SK-N-SH treated with all-trans-retinoic acid at 6 μM for 48 hours (cell line): ENCODE results near the gene IL1R2.

ENCODE experiments used
- ATAC-seq: fragments of 200-7000 bp; cut with Tn5 transposase; 3 replicates; pipeline ENCODE4 v1.9.1; 2020; ENCODE audit warnings: mild to moderate bottlenecking, moderate library complexity
- ARNTL ChIP-seq: fragments of 450-650 bp; formaldehyde crosslinking; IDR thresholded peaks from 2 replicates; pipeline ENCODE4 v1.5.0; 2020; ENCODE audit warnings: low read depth, mild to moderate bottlenecking, moderate library complexity, borderline replicate concordance
- BACH2 ChIP-seq: fragments of 250-450 bp; sonication (Bioruptor Pico); IDR thresholded peaks from 2 replicates; pipeline ENCODE4 v1.9.0; 2021; ENCODE audit warnings: mild to moderate bottlenecking, borderline replicate concordance
- CREB5 ChIP-seq: fragments of 250-450 bp; sonication (Bioruptor Pico); IDR thresholded peaks from 2 replicates; pipeline ENCODE4 v1.5.1; 2020; ENCODE audit warnings: low read depth, mild to moderate bottlenecking, moderate library complexity
- CSDC2 ChIP-seq: fragments of 250-450 bp; sonication (Bioruptor Pico); IDR thresholded peaks from 2 replicates; pipeline ENCODE4 v1.5.0; 2020; ENCODE audit warnings: mild to moderate bottlenecking, moderate library complexity
- CSRNP3 ChIP-seq: fragments of 250-450 bp; sonication (Bioruptor Pico); IDR thresholded peaks from 2 replicates; pipeline ENCODE4 v1.5.1; 2021; ENCODE audit warnings: mild to moderate bottlenecking, moderate library complexity
- ESRRG ChIP-seq: fragments of 250-450 bp; sonication (Bioruptor Pico); IDR thresholded peaks from 2 replicates; pipeline ENCODE4 v1.6.1; 2021; ENCODE audit warnings: mild to moderate bottlenecking
- GLIS3 ChIP-seq: fragments of 250-450 bp; sonication (Bioruptor Pico); IDR thresholded peaks from 2 replicates; pipeline ENCODE4 v1.5.0; 2020; ENCODE audit warnings: mild to moderate bottlenecking, moderate library complexity
- ISL1 ChIP-seq: fragments of 250-450 bp; sonication (Bioruptor Pico); IDR thresholded peaks from 2 replicates; pipeline ENCODE4 v2.1.2; 2022; ENCODE audit warnings: mild to moderate bottlenecking, moderate library complexity
- OSR1 ChIP-seq: fragments of 250-450 bp; sonication (Bioruptor Pico); IDR thresholded peaks from 2 replicates; pipeline ENCODE4 v1.8.0; 2022; ENCODE audit warnings: moderate library complexity, mild to moderate bottlenecking, inconsistent platforms
- POU6F1 ChIP-seq: fragments of 250-450 bp; sonication (Bioruptor Pico); IDR thresholded peaks from 2 replicates; pipeline ENCODE4 v1.8.0; 2021; ENCODE audit warnings: low read depth, mild to moderate bottlenecking, moderate library complexity, borderline replicate concordance
- PPARA ChIP-seq: fragments of 250-450 bp; sonication (Bioruptor Pico); IDR thresholded peaks from 2 replicates; pipeline ENCODE4 v1.5.0; 2020; ENCODE audit warnings: mild to moderate bottlenecking, borderline replicate concordance
- RARB ChIP-seq: fragments of 250-450 bp; sonication (Bioruptor Pico); IDR thresholded peaks from 2 replicates; pipeline ENCODE4 v1.8.0; 2021; ENCODE audit warnings: mild to moderate bottlenecking, moderate library complexity
- SNAI2 ChIP-seq: fragments of 250-450 bp; sonication (Bioruptor Pico); IDR thresholded peaks from 2 replicates; pipeline ENCODE4 v1.5.0; 2020; ENCODE audit warnings: mild to moderate bottlenecking, moderate library complexity
- TCF4 ChIP-seq: fragments of 250-450 bp; sonication (Bioruptor Pico); IDR thresholded peaks from 2 replicates; pipeline ENCODE4 v1.8.0; 2021; ENCODE audit warnings: mild to moderate bottlenecking, moderate library complexity, borderline replicate concordance
- TOX ChIP-seq: fragments of 250-450 bp; sonication (Bioruptor Pico); IDR thresholded peaks from 2 replicates; pipeline ENCODE4 v1.8.0; 2021; ENCODE audit warnings: mild to moderate bottlenecking, moderate library complexity, borderline replicate concordance
- TSHZ2 ChIP-seq: fragments of 250-450 bp; sonication (Bioruptor Pico); IDR thresholded peaks from 2 replicates; pipeline ENCODE4 v1.5.0; 2020; ENCODE audit warnings: mild to moderate bottlenecking, moderate library complexity
- ZC3H10 ChIP-seq: fragments of 250-450 bp; sonication (Bioruptor Pico); IDR thresholded peaks from 2 replicates; pipeline ENCODE4 v1.5.1; 2021; ENCODE audit warnings: mild to moderate bottlenecking, moderate library complexity
- ZFP3 ChIP-seq: fragments of 250-450 bp; sonication (Bioruptor Pico); IDR thresholded peaks from 2 replicates; pipeline ENCODE4 v1.5.0; 2020; ENCODE audit warnings: mild to moderate bottlenecking, moderate library complexity
- ZFP30 ChIP-seq: fragments of 450-650 bp; formaldehyde crosslinking; IDR thresholded peaks from 2 replicates; pipeline ENCODE4 v1.5.0; 2022; ENCODE audit warnings: mild to moderate bottlenecking, moderate library complexity
- ZNF565 ChIP-seq: fragments of 450-650 bp; formaldehyde crosslinking; conservative IDR thresholded peaks from 2 replicates; pipeline ENCODE4 v1.5.0; 2020; ENCODE audit warnings: low read depth, mild to moderate bottlenecking, moderate library complexity
- ZNF70 ChIP-seq: fragments of 450-650 bp; formaldehyde crosslinking; IDR thresholded peaks from 2 replicates; pipeline ENCODE4 v1.5.0; 2020; ENCODE audit warnings: mild to moderate bottlenecking, moderate library complexity
- ZNF8 ChIP-seq: fragments of 450-650 bp; formaldehyde crosslinking; IDR thresholded peaks from 2 replicates; pipeline ENCODE4 v1.5.0; 2020; ENCODE audit warnings: mild to moderate bottlenecking, moderate library complexity

IL1R2 gene

GRCh38 chr2:101981504-101981903 lies 10.3 kb upstream of the IL1R2 start (continued):
- TF ChIP-seq TSHZ2: no peak
- no peak for TF ChIP-seq ZC3H10 (CRISPR knock-in tag)
- no peak for TF ChIP-seq PPARA
- TF ChIP-seq GLIS3 (CRISPR knock-in tag): no peak
- TF ChIP-seq ZNF8 (CRISPR knock-in tag): no peak
- no peak for TF ChIP-seq TOX (CRISPR knock-in tag)

- ATAC-seq: no peak
Measured at GRCh38 chr2:101982495-101983029, 9.2 kb upstream of the IL1R2 start.

GRCh38 chr2:101983486-101983885 lies 8.3 kb upstream of the IL1R2 start:
- no peak; the same call in 2 of the 3 replicates for ATAC-seq
- TF ChIP-seq POU6F1 (CRISPR knock-in tag) (no peak), ZNF70 (no peak), RARB (CRISPR knock-in tag) (no peak), TCF4 (no peak), OSR1 (CRISPR knock-in tag) (no peak)

More at GRCh38 chr2:101982495-101983029, 9.2 kb upstream of the IL1R2 start:
- TF ChIP-seq ZNF565 (CRISPR knock-in tag): no peak
- TF ChIP-seq OSR1 (CRISPR knock-in tag): no peak
- no peak for TF ChIP-seq ZFP30 (CRISPR knock-in tag)
- TF ChIP-seq PPARA: no peak
- TF ChIP-seq TCF4: no peak
- TF ChIP-seq RARB (CRISPR knock-in tag): no peak
- TF ChIP-seq ARNTL (CRISPR knock-in tag): no peak
- TF ChIP-seq TOX (CRISPR knock-in tag): no peak
- TF ChIP-seq BACH2 (CRISPR knock-in tag): no peak
- TF ChIP-seq TSHZ2: no peak
- TF ChIP-seq ZFP3 (CRISPR knock-in tag): no peak
- TF ChIP-seq ZNF70: no peak
- TF ChIP-seq ISL1: no peak
- TF ChIP-seq SNAI2 (CRISPR knock-in tag): no peak
- TF ChIP-seq ZNF8 (CRISPR knock-in tag): no peak
- no peak for TF ChIP-seq CSDC2
- TF ChIP-seq CREB5 (CRISPR knock-in tag): no peak
- no peak for TF ChIP-seq ESRRG (CRISPR knock-in tag)
- TF ChIP-seq CSRNP3: no peak
- TF ChIP-seq GLIS3 (CRISPR knock-in tag): no peak
